CD4-positive, CD25-positive, alpha-beta regulatory T cell (primary cell): ENCODE measurements around the gene CACNG5. TPM values are rescaled to one million over a fixed set of nuclear protein-coding genes. Genes with fewer than 3 reads are reported as not detected.
"Not testable (repeated sequence)": the region's sequence is repeated elsewhere in the genome, so short reads cannot be mapped to it uniquely, and the experiment has no call there.

Experiments
- ATAC-seq, 2 donors: fragments of 150-1000 bp; cut with Tn5 transposase; one replicate each; pipeline ENCODE4 v1.10.0; 2021; ENCODE audit warnings: low read depth in 2 of 2, moderate number of reproducible peaks in 2 of 2, moderate library complexity in 1 of 2
- DNase-seq, 3 donors: peaks; one replicate each; pipeline versions ENCODE4 v3.0.0 to v3.0.0-alpha.2; 2012 to 2022; ENCODE audit warnings: mixed read lengths in 1 of 3
- H3K27ac ChIP-seq: one replicate; pipeline ENCODE4 v1.7.0; 2013; ENCODE audit warnings: mild to moderate bottlenecking, low read length; ENCODE audit not compliant: insufficient read depth, poor library complexity, severe bottlenecking
- H3K27me3 ChIP-seq: one replicate; pipeline ENCODE4 v1.7.0; 2013; ENCODE audit warnings: low read length; ENCODE audit not compliant: control insufficient read depth, insufficient read depth
- H3K36me3 ChIP-seq: one replicate; pipeline ENCODE4 v1.7.0; 2013; ENCODE audit warnings: mild to moderate bottlenecking, low read length, moderate library complexity; ENCODE audit not compliant: control insufficient read depth, insufficient read depth
- H3K4me1 ChIP-seq: 2 replicates; pipeline ENCODE4 v1.7.0; 2013; ENCODE audit warnings: mild to moderate bottlenecking, low read length; ENCODE audit not compliant: insufficient read depth, control insufficient read depth, poor library complexity, severe bottlenecking
- H3K4me3 ChIP-seq: one replicate; pipeline ENCODE4 v1.7.0; 2013; ENCODE audit warnings: low read depth, mild to moderate bottlenecking, low read length, moderate library complexity
- H3K9me3 ChIP-seq, 2 experiments: 1 replicate in 1 of 2; 2 replicates in 1 of 2; pipeline ENCODE4 v1.7.0; 2013; ENCODE audit warnings: low read length in 2 of 2, mild to moderate bottlenecking in 1 of 2, moderate library complexity in 1 of 2; ENCODE audit not compliant: control insufficient read depth in 2 of 2
- H3K27ac Mint-ChIP-seq, 3 donors: one replicate each; pipeline ENCODE4 v1.8.0; 2020 to 2022; ENCODE audit warnings: mild to moderate bottlenecking in 3 of 3, mixed read lengths in 3 of 3, moderate library complexity in 2 of 3
- H3K27me3 Mint-ChIP-seq: one replicate; pipeline ENCODE4 v1.8.0; 2022; ENCODE audit warnings: mild to moderate bottlenecking, mixed read lengths
- H3K36me3 Mint-ChIP-seq: one replicate; pipeline ENCODE4 v1.8.0; 2020; ENCODE audit warnings: mixed read lengths
- H3K4me1 Mint-ChIP-seq, 4 donors: one replicate each; pipeline ENCODE4 v1.8.0; 2020 to 2022; ENCODE audit warnings: mixed read lengths in 4 of 4, mild to moderate bottlenecking in 1 of 4
- H3K4me3 Mint-ChIP-seq, 4 donors: one replicate each; pipeline ENCODE4 v1.8.0; 2020 to 2022; ENCODE audit warnings: mild to moderate bottlenecking in 4 of 4, mixed read lengths in 4 of 4, moderate library complexity in 3 of 4
- H3K9me3 Mint-ChIP-seq, 7 donors: one replicate each; pipeline ENCODE4 v1.8.0; 2020 to 2022; ENCODE audit warnings: mixed read lengths in 7 of 7, mild to moderate bottlenecking in 3 of 7, moderate library complexity in 2 of 7
- polyA plus RNA-seq, 4 donors: library from polyadenylated mRNA; unstranded; fragments of 300-500 nt; fragmentation: Illumina TruSeq; gene quantifications; one replicate each; pipeline ENCODE4 v1.2.3, GENCODE V29; 2021
- total RNA-seq: library from RNA; stranded (reverse); gene quantifications from one replicate; pipeline ENCODE4 v1.2.3, GENCODE V29; 2022

CACNG5 gene
- total and polyA plus RNA-seq, 5 donors from 2014 or later, result not detected

GRCh38 chr17:66897141-66897540, 62.2 kb downstream of the CACNG5 start:
- no peaks in the 10 kb centered on the region for H3K4me1 Mint-ChIP-seq
- H3K4me1 ChIP-seq, result no peaks in the 10 kb centered on the region
- no peak for DNase-seq
- H3K4me3 Mint-ChIP-seq, result no peak overlapping the region
- no peaks in the 10 kb centered on the region for H3K9me3 ChIP-seq
- no peaks in the 10 kb centered on the region for H3K9me3 Mint-ChIP-seq
- ATAC-seq, result no peak
- no peaks in the 10 kb centered on the region for H3K36me3 ChIP-seq
- no peaks in the 10 kb centered on the region for H3K27me3 ChIP-seq
- no peaks in the 10 kb centered on the region for H3K36me3 Mint-ChIP-seq
- H3K4me3 ChIP-seq, result no peak overlapping the region
- H3K27ac Mint-ChIP-seq, result no peak overlapping the region
- no peaks in the 10 kb centered on the region for H3K27me3 Mint-ChIP-seq
- H3K27ac ChIP-seq, result no peak overlapping the region

GRCh38 chr17:66898536-66898935, 63.6 kb downstream of the CACNG5 start:
- no peaks in the 10 kb centered on the region for H3K27me3 ChIP-seq
- Mint-ChIP-seq H3K27ac (no peak overlapping the region), H3K27me3 (no peaks in the 10 kb centered on the region), H3K9me3 (no peaks in the 10 kb centered on the region), H3K4me1 (peaks cover 0 to 3% (median 0%) of the 10 kb centered on the region in 4 donors), H3K4me3 (no peak overlapping the region), H3K36me3 (no peaks in the 10 kb centered on the region)
- H3K4me1 ChIP-seq, result no peaks in the 10 kb centered on the region
- no peaks in the 10 kb centered on the region for H3K36me3 ChIP-seq
- no peak overlapping the region for H3K27ac ChIP-seq
- H3K9me3 ChIP-seq, result no peaks in the 10 kb centered on the region
- DNase-seq (no peak), ATAC-seq (no peak)
- no peak overlapping the region for H3K4me3 ChIP-seq

- Histone ChIP-seq H3K36me3 (no peaks in the 10 kb centered on the region), H3K27ac (no peak overlapping the region), H3K9me3 (no peaks in the 10 kb centered on the region), H3K27me3 (no peaks in the 10 kb centered on the region), H3K4me3 (no peak overlapping the region), H3K4me1 (no peaks in the 10 kb centered on the region)
- Mint-ChIP-seq H3K36me3 (no peaks in the 10 kb centered on the region), H3K9me3 (no peaks in the 10 kb centered on the region), H3K27me3 (no peaks in the 10 kb centered on the region), H3K27ac (no peak overlapping the region), H3K4me3 (no peak overlapping the region), H3K4me1 (peaks cover 0 to 3% (median 0%) of the 10 kb centered on the region in 4 donors)
- DNase-seq, result peak in 1 of 3 donors; percentile 2
- ATAC-seq, result no peak
Observed at GRCh38 chr17:66900126-66901010, 65.5 kb downstream of the CACNG5 start.

GRCh38 chr17:66903296-66903695, 68.4 kb downstream of the CACNG5 start:
- not testable (repeated sequence) for H3K4me1 ChIP-seq, H3K36me3 Mint-ChIP-seq, DNase-seq, H3K27ac Mint-ChIP-seq, H3K9me3 ChIP-seq, H3K27ac ChIP-seq, H3K9me3 Mint-ChIP-seq, H3K27me3 ChIP-seq, H3K4me1 Mint-ChIP-seq, ATAC-seq, H3K4me3 ChIP-seq, H3K4me3 Mint-ChIP-seq, H3K36me3 ChIP-seq
- peaks cover 11% of the 10 kb centered on the region for H3K27me3 Mint-ChIP-seq

GRCh38 chr17:66903781-66904180, 68.9 kb downstream of the CACNG5 start:
- Histone ChIP-seq H3K27ac (no peak overlapping the region), H3K36me3 (no peaks in the 10 kb centered on the region), H3K4me3 (no peak overlapping the region), H3K4me1 (no peaks in the 10 kb centered on the region), H3K9me3 (no peaks in the 10 kb centered on the region), H3K27me3 (no peaks in the 10 kb centered on the region)
- DNase-seq (no peak), ATAC-seq (no peak)
- peak overlapping the region in 1 of 3 donors; percentile 49 for H3K27ac Mint-ChIP-seq
- no peak overlapping the region for H3K4me3 Mint-ChIP-seq
- H3K9me3 Mint-ChIP-seq, result no peaks in the 10 kb centered on the region
- H3K36me3 Mint-ChIP-seq, result no peaks in the 10 kb centered on the region
- peaks cover 11% of the 10 kb centered on the region for H3K27me3 Mint-ChIP-seq
- H3K4me1 Mint-ChIP-seq, result peaks cover 0 to 7% (median 4%) of the 10 kb centered on the region in 4 donors

GRCh38 chr17:66904760-66905624, 70.1 kb downstream of the CACNG5 start:
- Histone ChIP-seq H3K4me3 (no peak overlapping the region), H3K27me3 (no peaks in the 10 kb centered on the region), H3K27ac (no peak overlapping the region), H3K4me1 (no peaks in the 10 kb centered on the region), H3K9me3 (no peaks in the 10 kb centered on the region), H3K36me3 (no peaks in the 10 kb centered on the region)
- H3K27me3 Mint-ChIP-seq, result peaks cover 11% of the 10 kb centered on the region
- H3K4me3 Mint-ChIP-seq, result no peak overlapping the region
- ATAC-seq (no peak), DNase-seq (no peak)
- no peaks in the 10 kb centered on the region for H3K36me3 Mint-ChIP-seq
- H3K4me1 Mint-ChIP-seq, result peaks cover 0 to 7% (median 4%) of the 10 kb centered on the region in 4 donors
- no peak overlapping the region for H3K27ac Mint-ChIP-seq
- no peaks in the 10 kb centered on the region for H3K9me3 Mint-ChIP-seq

- H3K27me3 Mint-ChIP-seq, result peaks cover 14% of the 10 kb centered on the region
- H3K4me3 ChIP-seq, result no peak overlapping the region
- H3K27ac Mint-ChIP-seq, result no peak overlapping the region
- H3K4me1 ChIP-seq, result no peaks in the 10 kb centered on the region
- no peaks in the 10 kb centered on the region for H3K36me3 Mint-ChIP-seq
- H3K9me3 ChIP-seq, result no peaks in the 10 kb centered on the region
- H3K4me3 Mint-ChIP-seq, result no peak overlapping the region
- H3K9me3 Mint-ChIP-seq, result no peaks in the 10 kb centered on the region
- no peak overlapping the region for H3K27ac ChIP-seq
- peaks cover 0 to 7% (median 4%) of the 10 kb centered on the region in 4 donors for H3K4me1 Mint-ChIP-seq
- H3K27me3 ChIP-seq, result no peaks in the 10 kb centered on the region
- peak; percentile 19 to 72 (median 40) for DNase-seq
- no peak for ATAC-seq
- H3K36me3 ChIP-seq, result no peaks in the 10 kb centered on the region
Observed at GRCh38 chr17:66906321-66907278, 71.7 kb downstream of the CACNG5 start.
